Right atrium auricular region (tissue), 2 donors: ENCODE data around the gene ARHGAP42. TPM values are rescaled to one million over a fixed set of nuclear protein-coding genes. Genes with fewer than 3 reads are reported as not detected.
A peak's percentile ranks its signal among the peaks of the same experiment; 100 is the strongest.

Experiments used
- DNase-seq: peaks from one replicate; pipeline ENCODE4 v3.0.0-alpha.2; 2019; ENCODE audit warnings: low spot score
- H3K27ac ChIP-seq, 2 donors: fragments of 200-600 bp; sonication (generic); 1 replicate in 1 of 2; 2 replicates in 1 of 2; pipeline ENCODE4 v1.5.1; 2016 to 2019
- H3K27me3 ChIP-seq, 2 donors: fragments of 200-600 bp; sonication (generic); one replicate each; pipeline versions ENCODE4 v1.5.1 to v1.6.0; 2017 to 2019
- H3K36me3 ChIP-seq: fragments of 200-600 bp; sonication (generic); one replicate; pipeline ENCODE4 v1.5.1; 2016
- H3K4me1 ChIP-seq, 2 donors: fragments of 200-600 bp; sonication (generic); one replicate each; pipeline versions ENCODE4 v1.5.1 to v1.6.0; 2017 to 2019
- H3K4me3 ChIP-seq, 2 donors: fragments of 200-600 bp; sonication (generic); 1 replicate in 1 of 2; 2 replicates in 1 of 2; pipeline ENCODE4 v1.5.1; 2017 to 2019; ENCODE audit warnings: mild to moderate bottlenecking in 1 of 2, moderate library complexity in 1 of 2
- H3K9me3 ChIP-seq, 2 donors: fragments of 200-600 bp; sonication (generic); one replicate each; pipeline ENCODE4 v1.5.1; 2019
- total RNA-seq, 2 donors: library from RNA; depleted of rRNA; stranded (reverse); fragments of >200 nt; gene quantifications; one replicate each; pipeline ENCODE4 v1.1.0, GENCODE V29; 2016
- TF ChIP-seq, protein P1 (sequence below), 2 donors: fragments of 200-600 bp; sonication (generic); IDR thresholded peaks; one replicate each; pipeline ENCODE4 v1.5.1; 2019; ENCODE audit warnings: antibody characterized with exemption in 2 of 2

ARHGAP42 gene
- total RNA-seq, 2 donors from 2014 or later = 6.1 to 12.1 TPM

DNA sequence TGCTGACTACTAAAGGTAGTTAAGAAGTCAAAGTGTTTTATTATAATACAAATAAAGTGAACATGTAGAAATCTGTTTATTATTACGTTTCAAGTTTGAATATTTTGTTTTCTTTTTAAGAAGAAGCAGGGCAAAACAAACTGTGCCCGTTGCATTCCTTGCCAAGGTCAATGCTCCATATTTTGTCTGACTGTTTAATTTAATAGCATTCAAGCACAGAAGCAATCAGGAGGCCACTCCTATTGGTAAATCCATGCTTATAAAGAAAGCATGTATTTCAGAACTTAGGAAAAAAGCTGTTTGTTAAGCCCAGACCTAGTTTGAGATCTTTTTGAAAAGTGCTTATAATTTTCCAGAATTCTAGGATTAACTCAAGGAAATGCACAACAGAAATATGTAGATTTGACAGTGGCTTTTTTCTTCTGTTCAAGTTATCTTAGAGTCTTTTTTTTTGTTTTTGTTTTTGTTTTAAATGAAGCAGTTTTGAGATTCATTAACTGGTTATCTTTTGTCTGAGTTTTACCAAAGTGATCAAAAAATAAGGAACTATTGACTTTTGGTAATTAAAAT, 51.7 kb downstream of the ARHGAP42 start:
- Histone ChIP-seq H3K27me3 (no peaks in the 10 kb centered on the region), H3K4me1 (peaks cover 0 to 38% of the 10 kb centered on the region in 2 donors), H3K27ac (peak overlapping the region; percentile 28 to 38), H3K36me3 (no peaks in the 10 kb centered on the region), H3K4me3 (no peak overlapping the region), H3K9me3 (no peaks in the 10 kb centered on the region)
- DNase-seq = no peak
- TF ChIP-seq, protein P1, sequence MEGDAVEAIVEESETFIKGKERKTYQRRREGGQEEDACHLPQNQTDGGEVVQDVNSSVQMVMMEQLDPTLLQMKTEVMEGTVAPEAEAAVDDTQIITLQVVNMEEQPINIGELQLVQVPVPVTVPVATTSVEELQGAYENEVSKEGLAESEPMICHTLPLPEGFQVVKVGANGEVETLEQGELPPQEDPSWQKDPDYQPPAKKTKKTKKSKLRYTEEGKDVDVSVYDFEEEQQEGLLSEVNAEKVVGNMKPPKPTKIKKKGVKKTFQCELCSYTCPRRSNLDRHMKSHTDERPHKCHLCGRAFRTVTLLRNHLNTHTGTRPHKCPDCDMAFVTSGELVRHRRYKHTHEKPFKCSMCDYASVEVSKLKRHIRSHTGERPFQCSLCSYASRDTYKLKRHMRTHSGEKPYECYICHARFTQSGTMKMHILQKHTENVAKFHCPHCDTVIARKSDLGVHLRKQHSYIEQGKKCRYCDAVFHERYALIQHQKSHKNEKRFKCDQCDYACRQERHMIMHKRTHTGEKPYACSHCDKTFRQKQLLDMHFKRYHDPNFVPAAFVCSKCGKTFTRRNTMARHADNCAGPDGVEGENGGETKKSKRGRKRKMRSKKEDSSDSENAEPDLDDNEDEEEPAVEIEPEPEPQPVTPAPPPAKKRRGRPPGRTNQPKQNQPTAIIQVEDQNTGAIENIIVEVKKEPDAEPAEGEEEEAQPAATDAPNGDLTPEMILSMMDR (IDR thresholded peaks at IDR 0.05) = no peak

DNA sequence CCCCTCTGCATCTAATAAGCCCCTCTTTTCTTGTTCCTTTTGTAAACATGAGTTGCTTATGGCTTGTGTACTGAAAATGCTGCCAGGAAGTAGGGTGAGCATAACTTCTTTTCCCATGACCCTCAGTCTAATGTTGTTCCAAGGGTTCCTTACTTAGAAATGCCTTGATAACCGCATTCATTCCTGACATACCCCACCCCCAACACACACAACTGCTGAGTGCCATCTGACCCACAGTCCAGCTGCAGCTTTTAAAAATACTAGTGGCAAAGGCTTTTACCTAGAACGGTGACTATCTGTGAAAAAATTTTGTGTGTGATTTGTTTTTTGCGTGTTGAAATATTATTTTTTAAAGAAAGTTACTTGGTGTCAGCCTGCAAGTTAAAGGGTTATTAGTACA, 52.6 kb downstream of the ARHGAP42 start:
- Histone ChIP-seq H3K36me3 (no peaks in the 10 kb centered on the region), H3K27me3 (no peaks in the 10 kb centered on the region), H3K4me1 (peaks cover 0 to 38% of the 10 kb centered on the region in 2 donors), H3K9me3 (no peaks in the 10 kb centered on the region), H3K27ac (peak overlapping the region; percentile 28 to 38), H3K4me3 (no peak overlapping the region)
- TF ChIP-seq, protein P1 (IDR thresholded peaks at IDR 0.05) = no peak
- no peak for DNase-seq

DNA sequence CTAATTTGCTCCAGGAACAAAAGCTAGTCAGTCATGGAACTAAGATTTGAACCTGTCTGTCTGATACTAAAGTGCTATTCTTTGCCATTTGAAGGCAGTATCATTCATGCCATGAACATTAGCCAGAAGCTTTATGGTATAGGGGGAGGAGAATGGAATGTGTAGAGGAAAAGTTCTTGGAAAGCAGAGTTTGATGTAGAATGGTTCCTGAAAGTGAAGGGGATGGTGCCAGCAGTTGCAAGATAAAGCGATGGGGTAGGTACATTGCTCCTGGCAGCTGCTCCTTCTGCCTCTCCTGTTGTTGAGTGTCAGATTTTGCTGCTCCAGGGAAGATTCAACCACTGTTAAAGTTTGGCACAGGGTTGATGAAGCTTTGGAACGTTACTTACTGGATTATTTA, 53.4 kb downstream of the ARHGAP42 start:
- Histone ChIP-seq H3K27me3 (no peaks in the 10 kb centered on the region), H3K9me3 (no peaks in the 10 kb centered on the region), H3K4me3 (no peak overlapping the region), H3K4me1 (peaks cover 0 to 38% of the 10 kb centered on the region in 2 donors), H3K36me3 (no peaks in the 10 kb centered on the region), H3K27ac (peak overlapping the region in 1 of 2 donors; percentile 11)
- TF ChIP-seq, protein P1 (IDR thresholded peaks at IDR 0.05) = no peak
- DNase-seq = no peak

DNA sequence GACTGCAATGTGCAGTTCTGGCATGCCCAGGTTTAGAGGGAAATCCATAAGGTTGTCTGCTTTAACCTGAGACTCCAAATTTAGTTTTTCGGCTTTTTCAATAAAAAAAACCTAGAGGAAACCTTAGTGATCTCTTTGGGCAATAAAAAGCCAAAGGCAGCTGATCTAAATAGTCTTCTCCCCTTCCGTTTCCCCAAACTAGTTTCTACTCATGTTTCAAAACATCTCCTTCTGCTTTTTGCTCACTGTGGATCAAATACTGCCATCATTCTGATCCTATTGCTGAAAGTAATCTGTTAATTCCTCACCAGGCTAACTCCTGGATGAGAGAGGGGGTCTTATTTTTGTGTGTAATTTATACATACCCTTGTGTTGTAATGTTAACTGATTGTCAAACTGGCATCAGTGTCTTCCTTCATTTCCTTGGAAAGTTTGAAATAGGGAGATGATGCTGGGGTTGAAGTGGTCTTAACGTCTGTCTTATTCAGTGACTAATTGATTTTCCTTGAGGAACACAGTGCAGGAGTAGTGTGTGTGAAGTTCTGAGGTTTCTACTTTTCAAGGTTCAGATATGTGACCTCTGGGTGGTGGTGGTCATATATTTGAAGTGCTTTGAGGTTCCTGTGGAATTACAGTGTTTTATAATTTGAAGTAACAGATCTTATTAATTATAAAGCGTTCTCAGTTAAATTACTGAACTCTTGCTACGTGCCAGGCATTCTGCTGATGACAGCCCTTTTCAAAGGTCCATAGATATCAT, 55.0 kb downstream of the ARHGAP42 start:
- TF ChIP-seq, protein P1 (IDR thresholded peaks at IDR 0.05) = no peak
- no peak overlapping the region for H3K4me3 ChIP-seq
- H3K9me3 ChIP-seq = no peaks in the 10 kb centered on the region
- H3K4me1 ChIP-seq = peaks cover 0 to 38% of the 10 kb centered on the region in 2 donors
- no peak overlapping the region for H3K27ac ChIP-seq
- no peaks in the 10 kb centered on the region for H3K36me3 ChIP-seq
- DNase-seq = no peak
- H3K27me3 ChIP-seq = no peaks in the 10 kb centered on the region

DNA sequence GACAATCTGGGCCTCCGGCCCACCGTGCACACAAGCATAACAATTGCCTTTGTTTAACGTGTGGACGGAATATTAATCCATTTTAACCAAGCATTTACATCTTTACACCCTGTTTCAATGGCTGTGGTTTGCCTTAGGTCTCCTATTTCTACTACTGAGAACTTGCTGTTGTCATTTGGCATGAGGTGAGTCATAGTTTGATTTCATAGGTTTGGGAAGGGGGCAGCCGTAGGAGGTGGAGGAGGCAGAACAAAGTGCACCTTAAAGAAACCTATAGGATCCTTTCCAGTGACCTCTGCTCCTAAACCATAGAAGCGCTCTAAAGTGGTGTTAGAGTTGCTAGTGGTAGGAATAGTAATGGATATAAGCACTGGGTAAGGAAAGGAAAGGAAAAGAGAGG, 59.4 kb downstream of the ARHGAP42 start:
- DNase-seq = no peak
- H3K4me3 ChIP-seq = no peak overlapping the region
- TF ChIP-seq, protein P1 (IDR thresholded peaks at IDR 0.05) = no peak

More for the DNA sequence above, 59.4 kb downstream of the ARHGAP42 start:
- Histone ChIP-seq H3K4me1 (peaks cover 0 to 8% of the 10 kb centered on the region in 2 donors), H3K27ac (no peak overlapping the region), H3K27me3 (no peaks in the 10 kb centered on the region), H3K36me3 (no peaks in the 10 kb centered on the region), H3K9me3 (peaks cover 0 to 16% of the 10 kb centered on the region in 2 donors)
